MM.1S (cell line): Measurements from ENCODE around the gene SMC1B.

Experiments
- CTCF ChIP-seq: fragments of 300-600 bp; sonication (generic); IDR thresholded peaks from 2 replicates; pipeline ENCODE4 v1.5.1; 2016; ENCODE audit warnings: antibody characterized with exemption, low read length, mixed read lengths
- EZH2 ChIP-seq: fragments of 300-600 bp; sonication (generic); optimal IDR thresholded peaks from 2 replicates; pipeline ENCODE3; 2017; ENCODE audit warnings: low read depth, mild to moderate bottlenecking, antibody characterized with exemption, low read length, mixed read lengths

- TF ChIP-seq CTCF (no peak), EZH2 (no peak)
Observed at GRCh38 chr22:45448431-45448830, 35.0 kb upstream of the SMC1B start.
